Sigmoid colon (tissue), 7 donors: ENCODE measurements around the gene TMEM63C. TPM values are rescaled to one million over a fixed set of nuclear protein-coding genes. Genes with fewer than 3 reads are reported as not detected.

ENCODE experiments used
- DNase-seq: peaks from one replicate; pipeline ENCODE4 v3.0.0-alpha.2; 2019
- H3K27ac ChIP-seq, 4 donors: fragments of 200-600 bp; sonication (generic); one replicate each; pipeline ENCODE4 v1.5.1; 2016 to 2019; ENCODE audit warnings: mild to moderate bottlenecking in 1 of 4
- H3K27me3 ChIP-seq, 3 donors: fragments of 200-600 bp; sonication (generic); one replicate each; pipeline ENCODE4 v1.5.1; 2019; ENCODE audit warnings: mild to moderate bottlenecking in 1 of 3
- H3K36me3 ChIP-seq, 4 donors: fragments of 200-600 bp; sonication (generic); one replicate each; pipeline ENCODE4 v1.5.1; 2016 to 2019
- H3K4me1 ChIP-seq, 4 donors: fragments of 200-600 bp; sonication (generic); one replicate each; pipeline ENCODE4 v1.5.1; 2017 to 2019
- H3K4me3 ChIP-seq, 4 donors: fragments of 200-600 bp; sonication (generic); one replicate each; pipeline ENCODE4 v1.5.1; 2017 to 2019; ENCODE audit warnings: mild to moderate bottlenecking in 2 of 4, moderate library complexity in 1 of 4
- H3K9me3 ChIP-seq, 4 donors: fragments of 200-600 bp in 3 of 4; sonication (generic) in 3 of 4; one replicate each; pipeline versions ENCODE4 v1.5.1 to v1.6.1; 2013 to 2019
- EP300 ChIP-seq, 4 donors: sonication (generic); formaldehyde crosslinking; IDR thresholded peaks; one replicate each; pipeline ENCODE4 v1.6.1; 2017; ENCODE audit warnings: antibody characterized with exemption in 4 of 4
- POLR2A ChIP-seq, 2 donors: fragments of 450-650 bp; IDR thresholded peaks; one replicate each; pipeline ENCODE4 v1.6.1; 2016; ENCODE audit warnings: antibody characterized with exemption in 2 of 2, mild to moderate bottlenecking in 2 of 2, moderate library complexity in 2 of 2
- POLR2AphosphoS5 ChIP-seq, 4 donors: sonication (generic); formaldehyde crosslinking; IDR thresholded peaks; one replicate each; pipeline ENCODE4 v1.6.1; 2017; ENCODE audit warnings: antibody characterized with exemption in 4 of 4
- WGBS, 2 donors: extraction: QIAGEN DNeasy Blood & Tissue Kit; methylation state at CpG; one replicate each; pipeline ENCODE4 v1.1.7; 2013; 5-methylcytosine and 5-hydroxymethylcytosine counted together
- intact Hi-C: fragments of 100-400 bp; cut with DNase I; formaldehyde crosslinking; loops from one replicate; pipeline ENCODE4 v1.15.1; 2023
- polyA plus RNA-seq, 3 donors: library from polyadenylated mRNA; stranded (reverse); fragments of 200-250 nt; gene quantifications; one replicate each; pipeline ENCODE4 v1.2.3, GENCODE V29; 2013
- total RNA-seq, 4 donors: library from RNA; depleted of rRNA; stranded (reverse); fragments of >200 nt; gene quantifications; one replicate each; pipeline ENCODE4 v1.1.0, GENCODE V29; 2016
- TF ChIP-seq, protein P1 (sequence below), 4 experiments: fragments of 450-650 bp in 3 of 4; fragments of 200-600 bp in 1 of 4; IDR thresholded peaks; one replicate each; pipeline ENCODE4 v1.5.1; 2016 to 2019; ENCODE audit warnings: antibody characterized with exemption in 4 of 4, mild to moderate bottlenecking in 3 of 4, moderate library complexity in 2 of 4
- donor health status: healthy with polysubstance abuse.
- donor health status: Bipolar disorder and iron deficiency.
- donor health status: healthy.

TMEM63C gene
- total and polyA plus RNA-seq, 7 donors: 0.28 to 6.5 (median 1.8) TPM

DNA sequence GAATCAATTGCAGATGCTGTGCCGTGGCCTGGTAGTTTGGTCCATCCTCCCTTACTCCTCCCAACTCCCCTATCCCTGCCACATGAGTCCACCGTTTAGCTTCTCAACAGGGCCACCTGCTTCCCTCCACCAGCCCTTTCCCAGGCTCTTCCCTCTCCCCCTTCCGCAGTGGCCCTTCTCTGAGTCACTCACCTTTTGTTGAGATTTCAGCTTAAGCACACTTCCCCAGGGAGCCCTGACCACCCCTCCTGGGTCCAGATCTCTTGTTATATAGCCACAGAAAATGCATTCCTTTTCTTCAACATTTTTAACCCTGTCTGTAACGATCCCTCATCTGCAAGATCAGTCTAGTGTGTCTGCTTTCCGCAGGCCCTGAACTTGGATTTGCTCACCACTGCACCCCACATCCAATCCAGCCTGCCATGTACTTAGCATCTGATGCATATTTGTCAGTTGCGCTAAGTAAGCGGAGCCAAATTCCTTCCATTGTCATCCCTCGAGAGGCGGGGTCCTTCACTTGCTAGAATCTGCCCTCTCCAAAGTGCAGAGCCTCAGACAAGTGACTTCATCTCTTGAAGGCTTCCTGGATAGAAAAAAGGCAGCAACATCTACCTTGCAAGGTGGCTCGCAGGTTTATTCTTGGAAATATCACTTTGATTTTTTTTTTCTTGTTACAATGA, 41.1 kb downstream of the TMEM63C start:
- H3K4me3 ChIP-seq: no peak overlapping the region
- 73 to 85% methylated on average over 10 of the region's 10 CpGs for WGBS, 2 donors
- H3K36me3 ChIP-seq: no peaks in the 10 kb centered on the region
- no peaks in the 10 kb centered on the region for H3K4me1 ChIP-seq
- intact Hi-C loops: no loop called here
- H3K27ac ChIP-seq: no peak overlapping the region
- H3K27me3 ChIP-seq: peaks cover 0 to 29% (median 0%) of the 10 kb centered on the region in 3 donors
- TF ChIP-seq EP300 (IDR thresholded peaks at IDR 0.05): no peak
- TF ChIP-seq POLR2A (IDR thresholded peaks at IDR 0.05): no peak
- TF ChIP-seq, protein P1, sequence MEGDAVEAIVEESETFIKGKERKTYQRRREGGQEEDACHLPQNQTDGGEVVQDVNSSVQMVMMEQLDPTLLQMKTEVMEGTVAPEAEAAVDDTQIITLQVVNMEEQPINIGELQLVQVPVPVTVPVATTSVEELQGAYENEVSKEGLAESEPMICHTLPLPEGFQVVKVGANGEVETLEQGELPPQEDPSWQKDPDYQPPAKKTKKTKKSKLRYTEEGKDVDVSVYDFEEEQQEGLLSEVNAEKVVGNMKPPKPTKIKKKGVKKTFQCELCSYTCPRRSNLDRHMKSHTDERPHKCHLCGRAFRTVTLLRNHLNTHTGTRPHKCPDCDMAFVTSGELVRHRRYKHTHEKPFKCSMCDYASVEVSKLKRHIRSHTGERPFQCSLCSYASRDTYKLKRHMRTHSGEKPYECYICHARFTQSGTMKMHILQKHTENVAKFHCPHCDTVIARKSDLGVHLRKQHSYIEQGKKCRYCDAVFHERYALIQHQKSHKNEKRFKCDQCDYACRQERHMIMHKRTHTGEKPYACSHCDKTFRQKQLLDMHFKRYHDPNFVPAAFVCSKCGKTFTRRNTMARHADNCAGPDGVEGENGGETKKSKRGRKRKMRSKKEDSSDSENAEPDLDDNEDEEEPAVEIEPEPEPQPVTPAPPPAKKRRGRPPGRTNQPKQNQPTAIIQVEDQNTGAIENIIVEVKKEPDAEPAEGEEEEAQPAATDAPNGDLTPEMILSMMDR (IDR thresholded peaks at IDR 0.05): no peak
- TF ChIP-seq POLR2AphosphoS5 (IDR thresholded peaks at IDR 0.05): no peak
- no peak for DNase-seq
- no peaks in the 10 kb centered on the region for H3K9me3 ChIP-seq

DNA sequence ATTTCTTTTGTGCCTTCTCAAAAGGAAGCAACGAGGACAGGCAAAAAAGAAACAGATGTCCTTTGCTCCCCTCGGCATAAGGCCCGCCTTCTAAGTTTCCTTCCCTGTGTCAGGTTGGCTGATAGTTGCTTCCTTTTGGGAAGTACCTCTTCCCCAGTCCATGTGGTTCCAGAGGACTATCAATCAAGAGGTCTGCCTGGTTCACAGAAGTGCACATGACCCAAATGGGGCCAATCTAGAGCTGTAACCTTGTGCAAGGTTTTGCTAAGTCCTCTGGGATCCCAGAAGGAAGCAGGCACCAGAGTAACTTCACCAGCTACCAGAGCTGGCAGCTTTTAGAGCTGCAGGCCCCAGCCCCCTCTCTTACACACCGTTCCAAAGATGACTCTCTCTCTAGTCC, 42.6 kb downstream of the TMEM63C start:
- peaks cover 0 to 27% (median 0%) of the 10 kb centered on the region in 3 donors for H3K27me3 ChIP-seq
- TF ChIP-seq POLR2AphosphoS5 (IDR thresholded peaks at IDR 0.05) (no peak), EP300 (IDR thresholded peaks at IDR 0.05) (no peak), POLR2A (IDR thresholded peaks at IDR 0.05) (no peak)
- TF ChIP-seq, protein P1 (IDR thresholded peaks at IDR 0.05): no peak
- H3K36me3 ChIP-seq: no peaks in the 10 kb centered on the region
- 46 to 68% methylated on average over 4 of the region's 4 CpGs for WGBS, 2 donors
- intact Hi-C loops: no loop called here
- no peaks in the 10 kb centered on the region for H3K4me1 ChIP-seq
- H3K9me3 ChIP-seq: no peaks in the 10 kb centered on the region
- no peak for DNase-seq
- no peak overlapping the region for H3K4me3 ChIP-seq
- H3K27ac ChIP-seq: no peak overlapping the region

DNA sequence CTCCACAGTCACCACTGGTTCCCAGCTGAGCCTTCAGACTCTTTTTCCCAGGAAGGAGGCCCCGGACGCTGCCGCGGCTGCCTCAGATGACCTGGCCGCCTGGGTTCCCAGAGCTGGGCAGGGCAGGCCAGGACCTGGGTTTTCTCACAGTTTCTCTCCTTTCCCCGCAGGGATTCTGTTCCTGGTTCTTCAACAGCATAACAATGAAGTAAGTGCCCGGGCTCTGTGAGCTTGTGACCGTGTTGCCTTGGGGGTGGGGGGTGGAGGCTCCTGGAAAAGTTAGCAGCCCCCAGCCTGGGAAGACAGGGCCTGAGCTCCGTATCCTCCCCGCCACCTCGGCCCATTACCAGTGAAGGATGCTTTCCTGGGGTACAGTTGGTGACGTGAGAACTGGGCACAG, 43.7 kb downstream of the TMEM63C start:
- no peaks in the 10 kb centered on the region for H3K9me3 ChIP-seq
- H3K27me3 ChIP-seq: peaks cover 0 to 17% (median 0%) of the 10 kb centered on the region in 3 donors
- no peaks in the 10 kb centered on the region for H3K4me1 ChIP-seq
- H3K36me3 ChIP-seq: no peaks in the 10 kb centered on the region
- intact Hi-C loops: no loop called here
- DNase-seq: no peak
- TF ChIP-seq, protein P1 (IDR thresholded peaks at IDR 0.05): no peak
- TF ChIP-seq POLR2AphosphoS5 (IDR thresholded peaks at IDR 0.05) (no peak), POLR2A (IDR thresholded peaks at IDR 0.05) (no peak), EP300 (IDR thresholded peaks at IDR 0.05) (no peak)
- WGBS, 2 donors: 86% methylated on average over 12 of the region's 12 CpGs
- H3K4me3 ChIP-seq: no peak overlapping the region
- H3K27ac ChIP-seq: no peak overlapping the region

DNA sequence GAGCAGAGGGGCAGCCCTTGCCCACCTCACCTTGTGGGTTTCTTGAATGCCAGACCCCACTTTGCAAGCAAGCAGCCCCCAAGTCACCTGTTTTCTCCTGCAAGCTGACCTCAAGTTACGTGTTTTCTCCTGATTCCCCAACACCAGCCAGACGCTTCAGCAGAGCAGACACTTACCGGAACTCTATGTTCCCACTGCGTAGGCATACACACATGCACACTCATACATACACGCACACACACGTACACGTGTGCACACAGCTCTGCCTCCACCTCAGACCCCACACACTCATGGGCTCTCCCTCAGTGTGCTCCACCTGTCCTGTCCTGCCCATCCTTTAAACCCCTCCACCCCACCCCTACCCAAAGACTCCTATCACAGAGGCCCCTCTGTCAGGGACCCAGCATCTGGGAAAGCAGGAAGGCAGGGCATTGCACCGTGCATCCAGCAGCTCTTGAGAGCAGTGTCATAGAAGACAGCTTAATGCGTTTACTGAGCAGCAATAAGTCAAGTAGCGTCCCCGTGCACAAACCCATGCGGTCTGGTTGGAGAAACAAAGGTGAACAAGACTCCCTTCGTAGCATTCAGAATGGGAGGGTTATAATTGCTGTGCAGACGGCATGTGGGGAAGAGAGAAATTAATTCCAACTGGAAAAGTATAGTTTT, 44.4 kb downstream of the TMEM63C start:
- intact Hi-C loops: no loop called here
- H3K27ac ChIP-seq: no peak overlapping the region
- 84 to 87% methylated on average over 14 of the region's 14 CpGs for WGBS, 2 donors
- TF ChIP-seq, protein P1 (IDR thresholded peaks at IDR 0.05): no peak
- no peak for TF ChIP-seq POLR2A (IDR thresholded peaks at IDR 0.05)
- TF ChIP-seq POLR2AphosphoS5 (IDR thresholded peaks at IDR 0.05): no peak
- no peak for TF ChIP-seq EP300 (IDR thresholded peaks at IDR 0.05)
- no peak overlapping the region for H3K4me3 ChIP-seq
- peaks cover 0 to 2% (median 0%) of the 10 kb centered on the region in 4 donors for H3K9me3 ChIP-seq
- H3K36me3 ChIP-seq: no peaks in the 10 kb centered on the region
- H3K4me1 ChIP-seq: no peaks in the 10 kb centered on the region
- H3K27me3 ChIP-seq: peaks cover 0 to 14% (median 0%) of the 10 kb centered on the region in 3 donors
- no peak for DNase-seq
